Left ventricle myocardium inferior (tissue), 1 donor: ENCODE data around the gene ACVR1C. TPM values are rescaled to one million over a fixed set of nuclear protein-coding genes. Genes with fewer than 3 reads are reported as not detected.

Experiments used
- DNase-seq: peaks from one replicate; pipeline ENCODE4 v3.0.0-alpha.2; 2020
- H3K27ac ChIP-seq: fragments of 200-600 bp; replicated peaks from 2 replicates; pipeline ENCODE4 v1.8.0; 2021
- H3K27me3 ChIP-seq: fragments of 200-600 bp; 2 replicates; pipeline ENCODE4 v1.8.0; 2021; ENCODE audit warnings: low read depth
- H3K36me3 ChIP-seq: fragments of 200-600 bp; 2 replicates; pipeline ENCODE4 v1.8.0; 2021
- H3K4me1 ChIP-seq: fragments of 200-600 bp; 2 replicates; pipeline ENCODE4 v1.8.0; 2021
- H3K4me3 ChIP-seq: fragments of 200-600 bp; 2 replicates; pipeline ENCODE4 v1.8.0; 2021; ENCODE audit warnings: mild to moderate bottlenecking, moderate library complexity
- H3K9me3 ChIP-seq: fragments of 200-600 bp; replicated peaks from 2 replicates; pipeline ENCODE4 v1.8.0; 2021
- intact Hi-C: fragments of 100-400 bp; cut with micrococcal nuclease; formaldehyde crosslinking; loops from one replicate; pipeline ENCODE4 v1.11.0; 2022
- total RNA-seq: library from RNA; stranded (reverse); fragmentation: NEBNext Ultra II Directional; extraction: Animal tissue kit (Norgen Biotek cat#: 25700); gene quantifications from one replicate; pipeline ENCODE4 v1.2.1, GENCODE V29; 2021
- TF ChIP-seq, protein P1 (sequence below): fragments of 200-600 bp; IDR thresholded peaks from 2 replicates; pipeline ENCODE4 v1.8.0; 2021; ENCODE audit warnings: antibody characterized with exemption, mild to moderate bottlenecking, borderline replicate concordance
- donor health status: DM: no; HTN: yes; CAD: no; lungs with severe emphysema.

Gene ACVR1C
- total RNA-seq, 1 donor from 2014 or later = 0.36 TPM

DNA sequence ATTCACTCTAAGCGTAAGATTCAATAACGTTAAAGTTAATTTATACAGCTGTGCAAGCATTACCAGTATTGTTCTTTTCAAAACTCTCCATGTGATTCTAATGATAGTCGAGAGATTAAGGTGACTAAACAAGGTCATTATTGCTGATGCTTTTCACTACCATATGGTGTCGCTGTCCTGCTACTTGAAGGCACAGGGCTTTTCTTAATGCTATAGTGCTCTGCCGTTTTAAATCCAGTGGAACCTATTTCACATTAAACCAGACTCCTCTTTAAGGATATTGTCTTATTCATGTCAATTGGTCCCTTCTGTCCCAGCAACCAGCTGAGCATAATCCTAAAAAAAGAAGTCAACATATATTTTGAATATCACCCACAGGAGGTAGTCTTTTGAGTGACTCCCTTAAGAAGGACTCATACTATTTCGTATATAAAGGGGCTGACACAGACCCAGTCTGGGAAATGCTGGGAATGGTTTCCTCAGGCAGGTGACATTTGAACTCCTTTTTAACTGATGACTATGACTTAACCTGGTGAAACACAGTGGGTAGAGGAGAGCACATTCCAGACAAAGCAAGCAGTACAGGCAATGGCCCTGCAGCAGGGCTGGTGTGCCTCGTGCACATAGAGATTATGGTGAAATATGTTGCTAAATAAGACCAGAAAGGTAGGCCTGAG, 130.9 kb downstream of the ACVR1C start:
- DNase-seq = no peak
- intact Hi-C loops = loop anchor here (10.0 kb wide), 2 partner anchors 173 to 507 kb away; partner anchors contain the start of gene ERMN
- TF ChIP-seq, protein P1, sequence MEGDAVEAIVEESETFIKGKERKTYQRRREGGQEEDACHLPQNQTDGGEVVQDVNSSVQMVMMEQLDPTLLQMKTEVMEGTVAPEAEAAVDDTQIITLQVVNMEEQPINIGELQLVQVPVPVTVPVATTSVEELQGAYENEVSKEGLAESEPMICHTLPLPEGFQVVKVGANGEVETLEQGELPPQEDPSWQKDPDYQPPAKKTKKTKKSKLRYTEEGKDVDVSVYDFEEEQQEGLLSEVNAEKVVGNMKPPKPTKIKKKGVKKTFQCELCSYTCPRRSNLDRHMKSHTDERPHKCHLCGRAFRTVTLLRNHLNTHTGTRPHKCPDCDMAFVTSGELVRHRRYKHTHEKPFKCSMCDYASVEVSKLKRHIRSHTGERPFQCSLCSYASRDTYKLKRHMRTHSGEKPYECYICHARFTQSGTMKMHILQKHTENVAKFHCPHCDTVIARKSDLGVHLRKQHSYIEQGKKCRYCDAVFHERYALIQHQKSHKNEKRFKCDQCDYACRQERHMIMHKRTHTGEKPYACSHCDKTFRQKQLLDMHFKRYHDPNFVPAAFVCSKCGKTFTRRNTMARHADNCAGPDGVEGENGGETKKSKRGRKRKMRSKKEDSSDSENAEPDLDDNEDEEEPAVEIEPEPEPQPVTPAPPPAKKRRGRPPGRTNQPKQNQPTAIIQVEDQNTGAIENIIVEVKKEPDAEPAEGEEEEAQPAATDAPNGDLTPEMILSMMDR = peak; percentile 71
- no peaks in the 10 kb centered on the region for H3K27me3 ChIP-seq
- H3K36me3 ChIP-seq = no peaks in the 10 kb centered on the region
- H3K9me3 ChIP-seq = no peaks in the 10 kb centered on the region
- H3K27ac ChIP-seq = no peak overlapping the region
- H3K4me1 ChIP-seq = no peaks in the 10 kb centered on the region
- no peak overlapping the region for H3K4me3 ChIP-seq

DNA sequence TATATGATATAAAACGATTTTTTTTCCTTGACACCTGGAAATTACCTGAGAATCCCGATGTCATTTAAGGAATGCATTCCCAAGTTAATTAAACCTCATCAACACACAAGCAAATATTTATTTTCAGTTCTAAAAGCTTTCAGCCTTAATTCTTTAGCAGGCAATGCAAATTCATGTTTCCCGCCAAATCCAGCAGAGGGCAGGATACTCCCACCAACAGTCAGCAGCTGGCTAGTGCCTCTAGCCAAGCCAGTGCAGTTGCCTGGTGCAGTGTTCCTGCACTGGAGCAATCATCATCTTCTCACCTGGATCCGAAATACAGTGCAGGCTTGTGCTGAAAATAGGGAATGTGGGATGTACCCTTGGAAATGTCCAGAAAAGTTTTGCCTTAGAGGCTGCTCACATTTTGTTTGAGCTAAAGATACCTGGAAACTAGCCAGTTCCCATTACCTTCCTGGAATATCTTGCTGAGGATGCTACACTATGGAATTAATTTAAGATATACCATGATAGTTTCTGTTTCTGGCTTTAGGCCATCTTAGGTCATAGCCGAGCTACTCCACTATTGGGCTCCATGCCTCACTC, 136.4 kb downstream of the ACVR1C start:
- Histone ChIP-seq H3K27ac (no peak overlapping the region), H3K27me3 (no peaks in the 10 kb centered on the region), H3K4me3 (no peak overlapping the region), H3K36me3 (no peaks in the 10 kb centered on the region), H3K4me1 (no peaks in the 10 kb centered on the region), H3K9me3 (no peaks in the 10 kb centered on the region)
- TF ChIP-seq, protein P1 = peak; percentile 76
- DNase-seq = peak; percentile 41
- intact Hi-C loops = loop anchor here (10.0 kb wide), 2 partner anchors 167 to 513 kb away; partner anchors contain the start of gene ERMN

DNA sequence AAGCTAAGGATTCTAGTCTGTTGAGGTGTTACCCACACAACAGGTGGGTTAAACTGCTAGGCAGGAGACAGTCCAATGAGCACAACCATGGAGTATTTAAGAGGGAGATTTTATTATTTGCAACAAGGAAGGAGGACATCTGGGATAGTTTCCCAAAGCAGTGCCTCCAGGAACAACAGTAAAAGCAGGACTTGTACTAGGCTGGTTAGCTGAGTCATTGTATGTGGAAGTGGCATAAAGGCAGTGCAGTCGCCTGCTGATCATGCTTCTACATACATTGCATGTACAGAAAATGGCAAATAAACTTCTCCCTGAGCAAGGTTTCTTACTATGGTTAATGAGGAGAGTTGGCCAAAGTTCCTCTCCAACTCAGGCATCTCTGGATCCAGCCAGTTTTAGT, 138.7 kb downstream of the ACVR1C start:
- Histone ChIP-seq H3K9me3 (no peaks in the 10 kb centered on the region), H3K36me3 (no peaks in the 10 kb centered on the region), H3K27me3 (no peaks in the 10 kb centered on the region), H3K4me3 (no peak overlapping the region), H3K27ac (no peak overlapping the region), H3K4me1 (no peaks in the 10 kb centered on the region)
- TF ChIP-seq, protein P1 = no peak
- no peak for DNase-seq
- intact Hi-C loops = loop anchor here (10.0 kb wide), 2 partner anchors 165 to 515 kb away; partner anchors contain the start of gene ERMN

DNA sequence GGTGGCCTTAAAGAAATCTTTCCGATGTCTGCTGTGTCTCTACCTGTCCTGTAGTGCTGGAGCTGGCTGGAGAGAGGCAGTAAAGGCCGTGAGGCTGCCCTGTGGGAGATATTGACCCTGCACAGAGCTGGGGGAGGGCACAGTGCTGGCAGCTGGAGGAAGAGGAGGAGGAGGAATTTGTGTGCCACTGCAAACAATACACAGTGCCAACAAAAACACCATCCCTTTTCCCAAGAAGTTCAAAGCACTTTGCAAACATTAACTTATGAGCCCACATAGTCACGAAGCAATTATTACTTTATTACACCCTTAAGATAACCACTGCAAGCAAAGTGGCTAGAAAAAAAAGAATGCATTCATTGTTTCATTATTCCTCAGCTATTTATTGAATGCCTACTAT, 139.8 kb downstream of the ACVR1C start:
- no peak overlapping the region for H3K4me3 ChIP-seq
- H3K27me3 ChIP-seq = no peaks in the 10 kb centered on the region
- no peaks in the 10 kb centered on the region for H3K36me3 ChIP-seq
- H3K27ac ChIP-seq = no peak overlapping the region
- DNase-seq = no peak
- intact Hi-C loops = no loop called here
- TF ChIP-seq, protein P1 = no peak
- no peaks in the 10 kb centered on the region for H3K9me3 ChIP-seq
- H3K4me1 ChIP-seq = no peaks in the 10 kb centered on the region

DNA sequence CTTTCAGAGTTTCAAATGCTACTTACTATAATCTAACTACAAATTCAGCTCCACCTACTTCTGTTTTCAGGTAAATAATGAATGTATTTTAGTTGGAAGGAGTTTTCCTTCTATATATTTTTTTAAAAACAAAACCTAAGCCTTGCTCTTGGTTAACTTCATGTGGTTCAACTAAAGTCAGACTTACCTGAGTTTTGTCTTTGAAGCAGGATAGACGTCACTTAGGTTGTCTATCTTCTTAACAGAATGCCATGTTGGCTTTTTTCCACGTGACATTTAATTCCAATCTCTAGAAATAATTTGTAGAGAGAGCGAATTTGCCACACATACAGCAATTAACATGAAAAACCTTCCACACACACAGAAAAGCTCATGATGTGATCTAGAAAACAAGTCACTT, 140.9 kb downstream of the ACVR1C start:
- no peak overlapping the region for H3K27ac ChIP-seq
- TF ChIP-seq, protein P1 = no peak
- DNase-seq = no peak
- no peaks in the 10 kb centered on the region for H3K4me1 ChIP-seq
- no peaks in the 10 kb centered on the region for H3K36me3 ChIP-seq
- no peaks in the 10 kb centered on the region for H3K27me3 ChIP-seq
- intact Hi-C loops = no loop called here
- H3K4me3 ChIP-seq = no peak overlapping the region
- no peaks in the 10 kb centered on the region for H3K9me3 ChIP-seq
